H1 (cell line): ENCODE measurements around the gene AHCY. TPM values are rescaled to one million over a fixed set of nuclear protein-coding genes. Genes with fewer than 3 reads are reported as not detected.

Source experiments
- CBX5 ChIP-seq: fragments of 300-800, 300-1000 bp; sonication (generic); IDR thresholded peaks from 2 replicates; pipeline ENCODE4 v1.7.1; 2016; ENCODE audit warnings: antibody characterized with exemption, low read length, low read depth
- CEBPB ChIP-seq: IDR thresholded peaks from 2 replicates; pipeline ENCODE4 v1.6.1; 2012; ENCODE audit warnings: low read depth, low read length
- EGR1 ChIP-seq: IDR thresholded peaks from 2 replicates; pipeline ENCODE4 v1.6.1; 2011; ENCODE audit warnings: low read depth, low read length, borderline replicate concordance
- EZH2 ChIP-seq: fragments of 200-600 bp; sonication (generic); IDR thresholded peaks from 2 replicates; pipeline ENCODE4 v1.7.1; 2012; ENCODE audit warnings: low read depth, mild to moderate bottlenecking, moderate library complexity, low read length, inconsistent platforms; ENCODE audit not compliant: severe bottlenecking
- GTF2F1 ChIP-seq: IDR thresholded peaks from 2 replicates; pipeline ENCODE4 v1.6.1; 2012; ENCODE audit warnings: low read depth, low read length, improper control_type of control experiment, borderline replicate concordance
- HDAC6 ChIP-seq: IDR thresholded peaks from one replicate; pipeline ENCODE4 v1.7.1; 2012; ENCODE audit warnings: low read depth, mild to moderate bottlenecking, inconsistent platforms, low read length, moderate library complexity
- JUN ChIP-seq: IDR thresholded peaks from 2 replicates; pipeline ENCODE4 v1.6.1; 2011; ENCODE audit warnings: low read depth, mild to moderate bottlenecking, improper control_type of control experiment, low read length
- KDM1A ChIP-seq: fragments of 200-600, 300-600 bp; sonication (generic); IDR thresholded peaks from 2 replicates; pipeline ENCODE4 v1.7.1; 2016; ENCODE audit warnings: mild to moderate bottlenecking, low read length, borderline replicate concordance
- POLR2AphosphoS5 ChIP-seq: IDR thresholded peaks from 2 replicates; pipeline ENCODE4 v1.6.1; 2011; ENCODE audit warnings: low read depth, low read length
- RNF2 ChIP-seq: fragments of 200-900, 300-1000 bp; sonication (generic); IDR thresholded peaks from 2 replicates; pipeline ENCODE4 v1.7.1; 2016; ENCODE audit warnings: borderline replicate concordance, low read depth, mild to moderate bottlenecking, antibody characterized with exemption, low read length; ENCODE audit not compliant: poor library complexity, severe bottlenecking; ENCODE audit errors: missing control alignments
- RXRA ChIP-seq: IDR thresholded peaks from 2 replicates; pipeline ENCODE4 v1.6.1; 2011; ENCODE audit warnings: low read depth, mild to moderate bottlenecking, low read length, moderate library complexity; ENCODE audit not compliant: insufficient read depth
- SIN3A ChIP-seq, 2 experiments: IDR thresholded peaks in 1 of 2; conservative IDR thresholded peaks in 1 of 2; 2 replicates each; pipeline ENCODE4 v1.6.1; 2011 to 2012; ENCODE audit warnings: low read length in 2 of 2, improper control_type of control experiment in 1 of 2, low read depth in 1 of 2, mild to moderate bottlenecking in 1 of 2
- SIX5 ChIP-seq: IDR thresholded peaks from 2 replicates; pipeline ENCODE4 v1.6.1; 2011; ENCODE audit warnings: mild to moderate bottlenecking, low read depth, low read length
- SP1 ChIP-seq: IDR thresholded peaks from 2 replicates; pipeline ENCODE4 v1.6.1; 2011; ENCODE audit warnings: low read depth, low read length
- TBP ChIP-seq: IDR thresholded peaks from 2 replicates; pipeline ENCODE4 v1.6.1; 2011; ENCODE audit warnings: low read depth, low read length, improper control_type of control experiment
- TEAD4 ChIP-seq: IDR thresholded peaks from 2 replicates; pipeline ENCODE4 v1.6.1; 2012; ENCODE audit warnings: low read depth, low read length, inconsistent platforms, mixed read lengths
- USF2 ChIP-seq: IDR thresholded peaks from 2 replicates; pipeline ENCODE4 v1.6.1; 2011; ENCODE audit warnings: low read length, improper control_type of control experiment
- YY1 ChIP-seq: IDR thresholded peaks from 2 replicates; pipeline ENCODE4 v1.6.1; 2011; ENCODE audit warnings: low read depth, mild to moderate bottlenecking, low read length
- ZNF274 ChIP-seq: IDR thresholded peaks from 2 replicates; pipeline ENCODE4 v1.7.0; 2012; ENCODE audit warnings: low read length, borderline replicate concordance; ENCODE audit errors: extremely low read depth
- polyA plus RNA-seq, 7 experiments: library from polyadenylated mRNA; depleted of rRNA in 3 of 7; stranded (reverse) in 5 of 7; unstranded in 2 of 7; fragments of >200 nt in 5 of 7; fragments of 200-250 nt in 2 of 7; gene quantifications; 1 replicate in 5 of 7; 2 replicates in 1 of 7; 4 replicates in 1 of 7; pipeline versions ENCODE4 v1.2.1 to v1.2.3, GENCODE V29; 2011 to 2013; ENCODE audit warnings: missing spikeins in 2 of 7, mixed read lengths in 2 of 7
- total RNA-seq: library from RNA; stranded (reverse); fragmentation: NEBNext Ultra II Directional; extraction: Animal tissue kit (Norgen Biotek cat#: 25700); gene quantifications from 2 replicates; pipeline ENCODE4 v1.2.1, GENCODE V29; 2021
- TF ChIP-seq, protein P1 (sequence below), 3 experiments: IDR thresholded peaks; 1 replicate in 2 of 3; 2 replicates in 1 of 3; pipeline versions ENCODE4 v1.5.1 to v1.6.1; 2011; ENCODE audit warnings: low read length in 3 of 3, mild to moderate bottlenecking in 3 of 3, inconsistent platforms in 2 of 3, low read depth in 1 of 3, moderate library complexity in 1 of 3; ENCODE audit not compliant: insufficient read depth in 1 of 3; ENCODE audit errors: control extremely low read depth in 1 of 3

Gene AHCY
- total and polyA plus RNA-seq, 2 of the 8 experiments (the other 6 are each of a cell fraction or from before 2014, with no cell fraction given), result 404 to 638 TPM

DNA sequence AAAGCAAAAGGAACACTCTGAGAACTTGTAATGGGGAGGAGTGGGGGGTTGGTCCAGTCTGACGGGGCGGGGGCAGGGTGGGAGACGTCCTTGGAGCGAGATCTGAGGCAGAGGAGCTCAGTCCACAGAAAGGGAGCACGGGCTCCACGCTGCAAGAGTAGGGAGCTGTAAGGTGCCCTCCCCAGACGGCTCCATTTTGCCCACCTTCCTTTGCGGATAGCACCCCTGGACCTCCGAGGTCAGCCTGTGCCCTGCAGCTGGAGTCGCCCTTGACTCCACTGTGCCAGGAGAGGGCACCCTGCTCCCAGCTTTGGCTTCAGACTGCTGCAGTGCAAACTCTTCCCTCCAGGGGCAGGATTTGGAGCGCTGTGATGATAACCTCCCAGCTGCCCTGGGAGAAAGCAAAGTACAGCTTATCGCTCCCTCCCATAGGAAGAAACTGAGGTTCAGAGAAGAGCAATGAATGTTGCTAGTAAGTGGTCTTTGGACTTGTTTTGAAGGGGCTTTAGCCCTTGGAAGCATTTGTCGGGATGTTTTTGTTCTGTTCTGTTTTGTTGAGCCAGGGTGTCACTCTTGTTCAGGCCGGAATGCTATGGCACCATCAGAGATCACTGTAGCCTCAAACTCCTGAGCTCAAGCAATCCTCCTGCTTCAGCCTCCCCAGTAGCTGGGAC lies 9.5 kb upstream of the AHCY start (continued):
- TF ChIP-seq EGR1 (no peak), KDM1A (no peak), TBP (peak; percentile 36; the same call in 1 of the 2 replicates), GTF2F1 (0 out of 2 replicates have a peak, but pooled peaks have one; percentile 28), USF2 (no peak), TEAD4 (no peak), CBX5 (no peak), RNF2 (no peak), SIX5 (no peak), EZH2 (no peak), HDAC6 (no peak), SP1 (0 out of 2 replicates have a peak, but pooled peaks have one; percentile 37), JUN (no peak), RXRA (0 out of 2 replicates have a peak, but pooled peaks have one; percentile 58), CEBPB (peak; percentile 49; the same call in 1 of the 2 replicates), POLR2AphosphoS5 (no peak), SIN3A (conservative IDR thresholded peaks at IDR 0.05 in 1 of 2, IDR thresholded peaks at IDR 0.05 in 1 of 2; ENCODE audit: low read depth in 1 of 2, low read length in 2 of 2) (peak; percentile 53 to 55; a peak in 2 of 4 replicates), ZNF274 (no peak), YY1 (peak; percentile 83; the same call in 1 of the 2 replicates)
- TF ChIP-seq, protein P1, sequence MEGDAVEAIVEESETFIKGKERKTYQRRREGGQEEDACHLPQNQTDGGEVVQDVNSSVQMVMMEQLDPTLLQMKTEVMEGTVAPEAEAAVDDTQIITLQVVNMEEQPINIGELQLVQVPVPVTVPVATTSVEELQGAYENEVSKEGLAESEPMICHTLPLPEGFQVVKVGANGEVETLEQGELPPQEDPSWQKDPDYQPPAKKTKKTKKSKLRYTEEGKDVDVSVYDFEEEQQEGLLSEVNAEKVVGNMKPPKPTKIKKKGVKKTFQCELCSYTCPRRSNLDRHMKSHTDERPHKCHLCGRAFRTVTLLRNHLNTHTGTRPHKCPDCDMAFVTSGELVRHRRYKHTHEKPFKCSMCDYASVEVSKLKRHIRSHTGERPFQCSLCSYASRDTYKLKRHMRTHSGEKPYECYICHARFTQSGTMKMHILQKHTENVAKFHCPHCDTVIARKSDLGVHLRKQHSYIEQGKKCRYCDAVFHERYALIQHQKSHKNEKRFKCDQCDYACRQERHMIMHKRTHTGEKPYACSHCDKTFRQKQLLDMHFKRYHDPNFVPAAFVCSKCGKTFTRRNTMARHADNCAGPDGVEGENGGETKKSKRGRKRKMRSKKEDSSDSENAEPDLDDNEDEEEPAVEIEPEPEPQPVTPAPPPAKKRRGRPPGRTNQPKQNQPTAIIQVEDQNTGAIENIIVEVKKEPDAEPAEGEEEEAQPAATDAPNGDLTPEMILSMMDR (IDR thresholded peaks at IDR 0.05; ENCODE audit: control extremely low read depth in 1 of 3, insufficient read depth in 1 of 3, low read depth in 1 of 3, low read length in 3 of 3), result peak; percentile 100
